Sigmoid colon (tissue), 7 donors: Measurements from ENCODE around the gene HTRA2. TPM values are rescaled to one million over a fixed set of nuclear protein-coding genes. Genes with fewer than 3 reads are reported as not detected.

Experiments used
- DNase-seq: peaks from one replicate; pipeline ENCODE4 v3.0.0-alpha.2; 2019
- H3K27ac ChIP-seq, 4 donors: fragments of 200-600 bp; sonication (generic); one replicate each; pipeline ENCODE4 v1.5.1; 2016 to 2019; ENCODE audit warnings: mild to moderate bottlenecking in 1 of 4
- H3K27me3 ChIP-seq, 3 donors: fragments of 200-600 bp; sonication (generic); one replicate each; pipeline ENCODE4 v1.5.1; 2019; ENCODE audit warnings: mild to moderate bottlenecking in 1 of 3
- H3K36me3 ChIP-seq, 4 donors: fragments of 200-600 bp; sonication (generic); one replicate each; pipeline ENCODE4 v1.5.1; 2016 to 2019
- H3K4me1 ChIP-seq, 4 donors: fragments of 200-600 bp; sonication (generic); one replicate each; pipeline ENCODE4 v1.5.1; 2017 to 2019
- H3K4me3 ChIP-seq, 4 donors: fragments of 200-600 bp; sonication (generic); one replicate each; pipeline ENCODE4 v1.5.1; 2017 to 2019; ENCODE audit warnings: mild to moderate bottlenecking in 2 of 4, moderate library complexity in 1 of 4
- H3K9me3 ChIP-seq, 4 donors: fragments of 200-600 bp in 3 of 4; sonication (generic) in 3 of 4; one replicate each; pipeline versions ENCODE4 v1.5.1 to v1.6.1; 2013 to 2019
- EP300 ChIP-seq, 4 donors: sonication (generic); formaldehyde crosslinking; IDR thresholded peaks; one replicate each; pipeline ENCODE4 v1.6.1; 2017; ENCODE audit warnings: antibody characterized with exemption in 4 of 4
- POLR2A ChIP-seq, 2 donors: fragments of 450-650 bp; IDR thresholded peaks; one replicate each; pipeline ENCODE4 v1.6.1; 2016; ENCODE audit warnings: antibody characterized with exemption in 2 of 2, mild to moderate bottlenecking in 2 of 2, moderate library complexity in 2 of 2
- POLR2AphosphoS5 ChIP-seq, 4 donors: sonication (generic); formaldehyde crosslinking; IDR thresholded peaks; one replicate each; pipeline ENCODE4 v1.6.1; 2017; ENCODE audit warnings: antibody characterized with exemption in 4 of 4
- WGBS, 2 donors: extraction: QIAGEN DNeasy Blood & Tissue Kit; methylation state at CpG; one replicate each; pipeline ENCODE4 v1.1.7; 2013; 5-methylcytosine and 5-hydroxymethylcytosine counted together
- intact Hi-C: fragments of 100-400 bp; cut with DNase I; formaldehyde crosslinking; loops from one replicate; pipeline ENCODE4 v1.15.1; 2023
- polyA plus RNA-seq, 3 donors: library from polyadenylated mRNA; stranded (reverse); fragments of 200-250 nt; gene quantifications; one replicate each; pipeline ENCODE4 v1.2.3, GENCODE V29; 2013
- total RNA-seq, 4 donors: library from RNA; depleted of rRNA; stranded (reverse); fragments of >200 nt; gene quantifications; one replicate each; pipeline ENCODE4 v1.1.0, GENCODE V29; 2016
- TF ChIP-seq, protein P1 (sequence below), 4 experiments: fragments of 450-650 bp in 3 of 4; fragments of 200-600 bp in 1 of 4; IDR thresholded peaks; one replicate each; pipeline ENCODE4 v1.5.1; 2016 to 2019; ENCODE audit warnings: antibody characterized with exemption in 4 of 4, mild to moderate bottlenecking in 3 of 4, moderate library complexity in 2 of 4
- donor health status: healthy with polysubstance abuse.
- donor health status: Bipolar disorder and iron deficiency.
- donor health status: healthy.

Gene HTRA2
- total and polyA plus RNA-seq, 7 donors, result 19.7 to 39.8 (median 29.6) TPM

DNA sequence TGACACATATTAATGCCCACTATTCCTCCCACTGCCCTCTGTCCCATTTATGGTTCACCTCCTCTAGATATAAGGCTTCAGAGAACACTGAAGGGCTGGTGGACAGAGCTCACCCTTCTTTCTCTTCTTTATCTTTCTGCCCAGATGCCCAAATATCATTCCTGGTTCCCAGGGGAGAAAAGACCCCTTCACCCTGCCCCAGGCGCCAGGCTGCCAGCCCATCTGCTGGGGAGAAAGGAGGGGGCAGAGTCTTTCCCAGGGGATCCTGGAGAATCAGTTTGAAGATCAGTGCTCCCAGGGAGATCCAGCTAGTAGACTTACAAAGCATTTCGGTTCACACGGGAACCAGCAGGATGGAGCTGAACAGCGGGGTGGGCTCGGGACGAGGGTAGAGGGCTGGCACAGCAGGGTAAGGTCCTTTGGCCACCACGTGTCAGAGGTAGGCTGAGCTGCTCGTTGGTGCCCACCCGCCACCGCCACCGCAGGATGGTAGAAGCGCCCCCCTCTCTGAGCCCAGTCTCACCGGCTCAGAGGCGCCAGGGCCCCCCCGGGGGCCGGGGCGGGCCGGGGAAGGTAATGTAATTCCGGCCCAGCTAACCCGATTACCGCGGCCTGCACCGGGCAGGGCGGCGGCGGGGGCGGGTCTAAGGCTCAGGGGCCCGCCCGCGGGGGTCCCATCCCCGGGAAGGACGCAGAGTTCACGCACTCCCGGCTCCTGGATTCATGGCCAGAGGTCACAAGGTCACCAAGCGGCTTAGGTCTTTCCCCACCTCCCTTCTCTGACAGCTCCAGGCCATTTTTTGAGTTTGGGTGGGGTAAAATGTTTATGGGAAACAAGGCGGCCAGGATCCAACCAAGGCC lies 16.8 kb upstream of the HTRA2 start:
- WGBS, 2 donors, result 7% methylated on average over 36 of the region's 36 CpGs
- no peak overlapping the region for H3K4me3 ChIP-seq
- peaks cover 49 to 86% (median 82%) of the 10 kb centered on the region in 3 donors for H3K27me3 ChIP-seq
- H3K9me3 ChIP-seq, result no peaks in the 10 kb centered on the region
- DNase-seq, result peak; percentile 46
- TF ChIP-seq, protein P1, sequence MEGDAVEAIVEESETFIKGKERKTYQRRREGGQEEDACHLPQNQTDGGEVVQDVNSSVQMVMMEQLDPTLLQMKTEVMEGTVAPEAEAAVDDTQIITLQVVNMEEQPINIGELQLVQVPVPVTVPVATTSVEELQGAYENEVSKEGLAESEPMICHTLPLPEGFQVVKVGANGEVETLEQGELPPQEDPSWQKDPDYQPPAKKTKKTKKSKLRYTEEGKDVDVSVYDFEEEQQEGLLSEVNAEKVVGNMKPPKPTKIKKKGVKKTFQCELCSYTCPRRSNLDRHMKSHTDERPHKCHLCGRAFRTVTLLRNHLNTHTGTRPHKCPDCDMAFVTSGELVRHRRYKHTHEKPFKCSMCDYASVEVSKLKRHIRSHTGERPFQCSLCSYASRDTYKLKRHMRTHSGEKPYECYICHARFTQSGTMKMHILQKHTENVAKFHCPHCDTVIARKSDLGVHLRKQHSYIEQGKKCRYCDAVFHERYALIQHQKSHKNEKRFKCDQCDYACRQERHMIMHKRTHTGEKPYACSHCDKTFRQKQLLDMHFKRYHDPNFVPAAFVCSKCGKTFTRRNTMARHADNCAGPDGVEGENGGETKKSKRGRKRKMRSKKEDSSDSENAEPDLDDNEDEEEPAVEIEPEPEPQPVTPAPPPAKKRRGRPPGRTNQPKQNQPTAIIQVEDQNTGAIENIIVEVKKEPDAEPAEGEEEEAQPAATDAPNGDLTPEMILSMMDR (IDR thresholded peaks at IDR 0.05), result no peak
- TF ChIP-seq POLR2AphosphoS5 (IDR thresholded peaks at IDR 0.05) (no peak), EP300 (IDR thresholded peaks at IDR 0.05) (no peak), POLR2A (IDR thresholded peaks at IDR 0.05) (no peak)
- no peak overlapping the region for H3K27ac ChIP-seq
- H3K4me1 ChIP-seq, result peaks cover 0 to 40% (median 34%) of the 10 kb centered on the region in 4 donors
- intact Hi-C loops, result no loop called here
- H3K36me3 ChIP-seq, result no peaks in the 10 kb centered on the region

DNA sequence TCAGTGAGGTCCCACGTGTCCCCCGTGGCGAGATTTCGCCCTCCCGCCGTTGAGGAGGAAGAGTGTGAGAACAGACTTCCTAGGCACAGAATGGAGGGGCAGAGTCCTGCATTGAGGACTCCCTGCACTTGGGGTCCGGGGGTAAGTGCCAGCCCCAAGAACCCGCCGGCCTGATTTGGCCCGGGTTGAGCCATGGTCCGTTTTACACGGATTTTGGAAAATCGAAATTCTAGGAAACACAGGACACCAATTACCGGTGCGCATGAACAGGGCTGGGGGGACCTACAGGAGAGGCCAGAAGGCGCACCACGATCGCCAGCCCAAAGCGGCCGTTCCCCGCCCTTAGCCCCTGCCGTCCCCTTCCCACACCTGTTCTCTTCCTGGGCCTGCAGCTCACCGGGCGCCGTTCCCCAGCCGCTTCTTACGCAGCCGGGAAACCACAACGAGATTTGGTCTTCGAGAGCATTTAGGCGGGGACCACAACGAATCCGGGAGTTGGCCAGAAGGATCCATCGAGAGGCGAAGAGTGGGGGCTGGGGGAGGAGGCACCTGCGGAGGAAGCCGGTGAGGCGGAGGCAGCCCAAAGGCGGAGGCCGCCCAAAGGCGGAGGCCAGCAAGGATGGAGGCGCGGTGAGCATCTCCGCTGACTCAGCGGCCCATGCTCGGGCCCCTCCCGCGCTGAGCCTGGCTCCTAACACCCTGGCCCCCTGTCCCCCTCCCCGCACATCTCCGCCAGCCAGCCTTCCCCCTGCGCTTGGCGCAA lies 15.9 kb upstream of the HTRA2 start:
- intact Hi-C loops, result no loop called here
- Histone ChIP-seq H3K4me3 (peak overlapping the region in 1 of 4 donors; percentile 8), H3K9me3 (no peaks in the 10 kb centered on the region), H3K27ac (no peak overlapping the region), H3K36me3 (no peaks in the 10 kb centered on the region), H3K27me3 (peaks cover 50 to 94% (median 90%) of the 10 kb centered on the region in 3 donors), H3K4me1 (peaks cover 0 to 36% (median 29%) of the 10 kb centered on the region in 4 donors)
- TF ChIP-seq EP300 (IDR thresholded peaks at IDR 0.05), result no peak
- peak; percentile 40 to 87 (median 72) for TF ChIP-seq POLR2AphosphoS5 (IDR thresholded peaks at IDR 0.05)
- TF ChIP-seq, protein P1 (IDR thresholded peaks at IDR 0.05), result no peak
- TF ChIP-seq POLR2A (IDR thresholded peaks at IDR 0.05), result no peak
- 5 to 7% methylated on average over 52 of the region's 52 CpGs for WGBS, 2 donors
- peak; percentile 60 for DNase-seq

DNA sequence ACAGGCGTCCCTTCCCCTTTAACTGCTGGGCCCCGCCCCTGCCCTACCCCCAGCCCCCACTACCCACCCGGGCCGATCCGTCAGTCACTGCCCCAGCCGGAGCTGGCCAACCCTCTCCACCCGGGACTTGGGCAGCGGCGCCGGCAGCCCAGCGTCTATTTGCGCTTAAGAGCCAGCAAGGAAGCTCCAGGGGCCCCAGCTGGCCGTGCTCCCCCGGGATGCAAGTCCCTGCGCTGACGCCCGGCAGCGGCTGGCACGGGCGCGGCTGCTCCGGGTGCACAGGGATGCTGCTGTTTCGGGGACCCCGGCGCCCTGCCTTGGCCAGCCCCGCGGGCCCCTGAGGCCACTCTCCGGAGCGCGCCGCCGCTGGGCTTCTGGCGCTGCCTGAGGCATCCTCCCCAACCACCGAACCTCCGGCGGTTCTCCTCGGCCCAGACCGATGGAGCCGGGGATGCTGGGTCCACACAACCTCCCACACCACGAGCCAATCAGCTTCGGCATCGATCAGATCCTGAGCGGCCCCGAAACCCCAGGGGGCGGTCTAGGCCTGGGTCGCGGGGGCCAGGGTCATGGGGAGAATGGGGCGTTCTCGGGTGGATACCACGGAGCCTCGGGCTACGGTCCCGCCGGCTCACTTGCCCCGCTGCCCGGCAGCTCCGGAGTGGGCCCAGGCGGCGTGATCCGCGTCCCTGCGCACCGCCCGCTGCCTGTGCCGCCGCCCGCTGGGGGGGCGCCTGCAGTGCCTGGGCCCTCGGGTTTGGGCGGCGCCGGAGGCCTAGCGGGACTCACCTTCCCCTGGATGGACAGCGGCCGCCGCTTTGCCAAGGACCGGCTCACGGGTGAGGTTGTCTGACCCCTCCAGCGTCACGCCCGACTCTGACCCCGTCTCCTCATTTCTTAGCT lies 15.1 kb upstream of the HTRA2 start, which contains the start of gene TLX2:
Gene TLX2, plus strand, starts transcription at position 83 of the 903 bp plus-strand sequence. Its CDS starts 357 bp downstream, at position 440.
- Histone ChIP-seq H3K36me3 (no peaks in the 10 kb centered on the region), H3K4me3 (peak within 1 kb of the TSS in 1 of 4 donors; percentile 8), H3K4me1 (peaks cover 0 to 36% (median 29%) of the 10 kb centered on the region in 4 donors), H3K27ac (no peak within 1 kb of the TSS), H3K27me3 (peaks cover 51 to 100% (median 97%) of the 10 kb centered on the region in 3 donors), H3K9me3 (no peaks in the 10 kb centered on the region)
- WGBS, 2 donors, result 3 to 4% methylated on average over 82 of the region's 82 CpGs
- DNase-seq, result peak; percentile 54
- intact Hi-C loops, result no loop called here
- TF ChIP-seq, protein P1 (IDR thresholded peaks at IDR 0.05), result no peak
- TF ChIP-seq POLR2AphosphoS5 (IDR thresholded peaks at IDR 0.05), result no peak
- TF ChIP-seq EP300 (IDR thresholded peaks at IDR 0.05), result no peak
- TF ChIP-seq POLR2A (IDR thresholded peaks at IDR 0.05), result no peak
